ENCODE data around the gene TMEM203.

TMEM203 gene

DNA sequence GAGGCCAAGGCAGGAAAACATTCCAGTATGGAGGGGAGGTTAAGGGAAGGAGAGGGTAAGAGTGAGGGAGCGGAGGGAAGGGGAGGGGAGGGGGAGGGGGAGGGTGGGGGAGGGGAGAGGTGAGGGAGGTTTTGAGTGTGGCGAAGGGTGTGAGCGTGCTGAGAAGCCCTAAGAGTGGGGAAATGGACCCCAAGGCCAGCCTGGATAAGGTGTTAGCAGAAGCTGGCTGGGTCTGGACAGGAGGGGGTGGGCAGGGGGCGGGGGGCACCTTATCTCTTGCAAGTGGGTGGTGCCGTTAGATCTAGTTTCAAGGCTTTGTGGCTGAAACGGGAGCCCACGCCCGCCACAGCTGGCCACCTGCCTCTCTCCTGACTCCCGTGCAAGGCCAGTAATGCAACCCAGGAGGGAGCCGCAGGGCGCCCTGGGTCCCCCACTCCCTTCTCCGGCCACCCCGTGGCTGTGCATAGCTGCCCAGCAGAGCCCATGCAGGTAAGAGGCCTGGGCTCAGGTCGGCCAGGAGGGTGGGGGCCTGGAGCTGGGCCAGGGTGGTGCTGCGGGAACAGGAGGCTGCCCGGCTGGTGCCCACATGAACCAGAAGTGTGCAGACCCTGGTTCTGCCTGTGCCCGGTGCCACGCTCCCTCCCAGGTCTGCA, 22.5 kb upstream of the TMEM203 start:
- Histone ChIP-seq H3K4me2 (ENCODE audit: low read depth, low read length) (no peak overlapping the region), H3K4me3 (ENCODE audit: low read length) (no peak overlapping the region), H4K20me1 (ENCODE audit: insufficient read depth, low read length) (no peaks in the 10 kb centered on the region), H3K9me2 (replicated peaks; ENCODE audit: insufficient read depth, low read length) (no peaks in the 10 kb centered on the region), H3K9ac (ENCODE audit: low read length) (no peak overlapping the region), H3K9me3 (replicated peaks; ENCODE audit: insufficient read depth, low read length) (no peaks in the 10 kb centered on the region), H3K79me2 (ENCODE audit: low read length) (no peaks in the 10 kb centered on the region), H2AFZ (ENCODE audit: low read length) (no peak overlapping the region), H3K27me3 (replicated peaks; ENCODE audit: insufficient read depth, low read length) (peaks cover 50% of the 10 kb centered on the region), H3F3A (ENCODE audit: insufficient read depth, low read length) (no peaks in the 10 kb centered on the region; the same call in 1 of the 2 replicates), H3K36me3 (replicated peaks; ENCODE audit: insufficient read depth, low read length) (no peaks in the 10 kb centered on the region), H3K4me1 (ENCODE audit: low read length) (peaks cover 9% of the 10 kb centered on the region; the same call in 1 of the 2 replicates), H3K27ac (ENCODE audit: low read length) (no peak overlapping the region)
- DNase-seq: no peak
- no peak for TF ChIP-seq EZH2 (optimal IDR thresholded peaks at IDR 0.05; ENCODE audit: low read depth, low read length)
- no peak for TF ChIP-seq CTCF (IDR thresholded peaks at IDR 0.05; ENCODE audit: low read length)
- TF ChIP-seq EZH2phosphoT487 (IDR thresholded peaks at IDR 0.05; ENCODE audit: low read length): no peak

DNA sequence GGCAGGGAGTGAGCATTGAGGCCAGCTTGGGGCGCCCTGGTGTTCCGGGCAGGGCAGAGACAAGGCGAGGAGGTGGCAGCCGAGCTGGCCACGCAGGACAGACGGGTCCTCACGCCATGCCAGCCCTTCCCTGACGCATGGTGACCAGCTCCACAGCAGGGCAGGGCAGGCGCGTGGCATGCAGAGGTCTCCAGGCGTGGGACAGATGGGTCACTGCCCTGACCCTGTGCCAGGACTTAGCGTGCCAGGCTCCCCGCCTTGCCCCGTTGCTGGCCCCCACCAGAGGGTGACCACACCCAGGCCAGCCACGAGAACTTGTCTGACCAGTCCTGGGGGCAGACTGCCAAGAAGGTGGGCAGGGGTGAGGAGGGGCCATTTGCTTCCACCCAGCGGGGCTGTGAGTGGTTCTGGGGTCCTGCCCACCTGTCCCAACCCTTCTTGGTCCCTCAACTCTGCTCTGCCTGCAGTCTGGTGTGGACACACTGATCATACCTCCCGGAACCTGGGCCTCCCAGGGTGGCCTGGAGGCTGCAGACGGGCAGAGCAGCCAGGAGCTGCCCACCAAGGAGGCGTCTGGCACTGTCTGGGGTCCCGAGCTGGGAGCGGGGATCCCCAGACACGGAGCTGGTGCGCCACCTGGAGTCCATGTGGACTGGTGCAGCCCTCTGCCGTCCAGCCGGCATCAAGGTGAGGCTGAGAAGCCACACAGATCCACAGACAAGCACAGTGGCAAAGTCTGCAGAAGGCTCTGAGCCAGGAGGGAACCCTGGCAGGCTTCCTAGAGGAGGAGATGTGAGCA, 21.8 kb upstream of the TMEM203 start, which contains the start of gene RNF224:
RNF224 (plus strand) TSS at position 449 of the 799 bp plus-strand sequence. CDS start 834 bp downstream, outside the sequence.
- H3K9ac ChIP-seq (ENCODE audit: low read length): no peak within 1 kb of the TSS
- H3K4me1 ChIP-seq (ENCODE audit: low read length): peaks cover 9% of the 10 kb centered on the region; the same call in 1 of the 2 replicates
- H2AFZ ChIP-seq (ENCODE audit: low read length): no peak within 1 kb of the TSS
- no peaks in the 10 kb centered on the region for H4K20me1 ChIP-seq (ENCODE audit: insufficient read depth, low read length)
- no peak within 1 kb of the TSS for H3K4me3 ChIP-seq (ENCODE audit: low read length)
- no peak within 1 kb of the TSS for H3K27ac ChIP-seq (ENCODE audit: low read length)
- no peaks in the 10 kb centered on the region for H3K79me2 ChIP-seq (ENCODE audit: low read length)
- H3K27me3 ChIP-seq (replicated peaks; ENCODE audit: insufficient read depth, low read length): peaks cover 43% of the 10 kb centered on the region
- H3K9me2 ChIP-seq (replicated peaks; ENCODE audit: insufficient read depth, low read length): no peaks in the 10 kb centered on the region
- no peaks in the 10 kb centered on the region for H3K36me3 ChIP-seq (replicated peaks; ENCODE audit: insufficient read depth, low read length)
- H3K4me2 ChIP-seq (ENCODE audit: low read depth, low read length): no peak within 1 kb of the TSS
- peak; percentile 73 for DNase-seq
- H3F3A ChIP-seq (ENCODE audit: insufficient read depth, low read length): no peaks in the 10 kb centered on the region; the same call in 1 of the 2 replicates
- no peaks in the 10 kb centered on the region for H3K9me3 ChIP-seq (replicated peaks; ENCODE audit: insufficient read depth, low read length)
- TF ChIP-seq CTCF (IDR thresholded peaks at IDR 0.05; ENCODE audit: low read length) (peak; percentile 95), EZH2 (optimal IDR thresholded peaks at IDR 0.05; ENCODE audit: low read depth, low read length) (no peak)

DNA sequence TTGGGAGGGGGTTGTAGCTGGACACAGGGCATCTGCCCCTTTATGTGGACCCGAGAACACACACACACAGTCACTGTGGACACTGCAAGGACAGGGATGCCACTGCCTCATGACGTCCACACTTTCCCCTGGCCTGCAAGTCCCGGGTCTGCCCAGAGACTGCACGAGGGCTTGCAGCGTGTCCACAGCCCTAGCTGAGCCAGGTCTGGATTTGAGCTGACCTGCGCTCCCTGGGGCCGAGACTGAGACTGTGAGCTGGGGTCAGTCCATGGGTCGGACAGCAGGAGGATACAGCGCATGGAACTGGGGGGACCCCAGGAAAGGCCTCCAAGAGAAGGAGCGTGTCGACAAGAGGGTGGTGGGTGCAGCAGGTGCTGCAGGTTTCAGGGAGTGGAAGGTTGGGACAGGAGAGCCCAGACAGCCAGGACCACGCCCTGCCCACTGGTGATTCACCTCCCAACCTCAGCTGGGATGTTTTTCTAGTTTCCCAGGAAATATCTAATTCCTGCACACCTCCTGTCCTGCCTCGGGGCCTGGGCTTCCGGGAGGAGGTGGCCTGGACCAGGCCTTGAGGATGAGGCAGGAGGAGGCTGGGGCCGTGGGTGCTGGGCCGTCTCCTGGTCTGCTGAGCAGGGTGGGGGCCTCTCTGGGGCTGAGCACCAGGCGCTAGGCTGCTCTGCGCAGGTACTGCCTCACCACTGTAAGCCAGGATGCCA, 21.0 kb upstream of the TMEM203 start:
- H3K27ac ChIP-seq (ENCODE audit: low read length): no peak overlapping the region
- no peaks in the 10 kb centered on the region for H3K36me3 ChIP-seq (replicated peaks; ENCODE audit: insufficient read depth, low read length)
- no peaks in the 10 kb centered on the region for H3K9me2 ChIP-seq (replicated peaks; ENCODE audit: insufficient read depth, low read length)
- no peak overlapping the region for H2AFZ ChIP-seq (ENCODE audit: low read length)
- H3K9ac ChIP-seq (ENCODE audit: low read length): no peak overlapping the region
- peaks cover 35% of the 10 kb centered on the region for H3K27me3 ChIP-seq (replicated peaks; ENCODE audit: insufficient read depth, low read length)
- no peaks in the 10 kb centered on the region for H4K20me1 ChIP-seq (ENCODE audit: insufficient read depth, low read length)
- TF ChIP-seq EZH2 (optimal IDR thresholded peaks at IDR 0.05; ENCODE audit: low read depth, low read length): no peak
- no peak for TF ChIP-seq EZH2phosphoT487 (IDR thresholded peaks at IDR 0.05; ENCODE audit: low read length)
- no peak for TF ChIP-seq CTCF (IDR thresholded peaks at IDR 0.05; ENCODE audit: low read length)
- H3K4me1 ChIP-seq (ENCODE audit: low read length): peaks cover 9% of the 10 kb centered on the region; the same call in 1 of the 2 replicates
- H3F3A ChIP-seq (ENCODE audit: insufficient read depth, low read length): no peaks in the 10 kb centered on the region; the same call in 1 of the 2 replicates
- no peak overlapping the region for H3K4me2 ChIP-seq (ENCODE audit: low read depth, low read length)
- no peak overlapping the region for H3K4me3 ChIP-seq (ENCODE audit: low read length)
- DNase-seq: no peak
- no peaks in the 10 kb centered on the region for H3K79me2 ChIP-seq (ENCODE audit: low read length)
- H3K9me3 ChIP-seq (replicated peaks; ENCODE audit: insufficient read depth, low read length): no peaks in the 10 kb centered on the region
